ENCODE data around the gene DTWD2.
"Not testable (repeated sequence)": the region's sequence is repeated elsewhere in the genome, so short reads cannot be mapped to it uniquely, and the experiment has no call there.

DTWD2 gene

DNA sequence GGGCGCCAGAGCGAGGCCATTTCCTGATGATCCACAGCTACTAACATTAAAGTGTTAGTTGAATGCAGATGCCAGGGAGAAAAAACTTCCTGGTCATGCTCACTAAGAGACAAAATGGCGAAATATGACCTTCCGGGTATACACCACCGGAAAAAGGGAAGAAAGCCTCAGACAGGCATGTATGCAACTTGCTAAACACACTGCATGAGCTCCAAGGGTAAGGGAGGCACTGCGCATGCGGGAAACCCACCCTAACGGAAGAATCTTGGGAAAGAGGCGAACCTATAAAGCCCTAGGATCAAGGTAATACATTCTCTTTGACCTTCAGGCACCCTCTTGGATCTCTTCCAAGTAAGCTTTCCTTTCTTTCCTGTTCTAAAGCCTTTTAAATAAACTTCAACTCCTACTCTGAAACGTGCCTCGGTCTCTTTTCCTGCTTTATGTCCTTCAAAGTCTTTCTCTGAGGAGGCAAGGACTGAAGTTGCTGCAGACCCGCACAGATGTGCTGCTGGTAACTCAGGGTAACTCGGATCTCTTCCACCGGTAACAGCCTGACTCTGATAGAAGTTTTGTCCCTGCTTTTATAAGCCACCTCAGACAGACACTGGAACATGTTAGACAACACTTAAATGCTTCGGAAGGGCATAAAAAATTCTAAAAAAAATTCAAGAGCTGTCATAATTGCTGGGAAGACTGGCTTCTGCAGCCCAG, 64.9 kb downstream of the DTWD2 start:
- Histone ChIP-seq H3K27ac (ENCODE audit: low read depth, low read length) (no peak overlapping the region), H3K36me3 (ENCODE audit: control insufficient read depth in 5 of 5, insufficient read depth in 5 of 5, low read length in 5 of 5) (peaks cover 0 to 6% (median 0%) of the 10 kb centered on the region in 5 donors), H3K27me3 (ENCODE audit: control insufficient read depth in 5 of 5, insufficient read depth in 4 of 5, low read length in 5 of 5) (no peaks in the 10 kb centered on the region), H3K9me3 (ENCODE audit: control insufficient read depth in 5 of 5, low read length in 5 of 5) (no peaks in the 10 kb centered on the region), H3K4me1 (ENCODE audit: control insufficient read depth in 5 of 5, insufficient read depth in 5 of 5, low read length in 5 of 5) (no peaks in the 10 kb centered on the region), H3K9ac (ENCODE audit: low read length in 5 of 5) (no peak overlapping the region), H3K4me3 (ENCODE audit: low read depth in 1 of 5, low read length in 5 of 5) (no peak overlapping the region)

DNA sequence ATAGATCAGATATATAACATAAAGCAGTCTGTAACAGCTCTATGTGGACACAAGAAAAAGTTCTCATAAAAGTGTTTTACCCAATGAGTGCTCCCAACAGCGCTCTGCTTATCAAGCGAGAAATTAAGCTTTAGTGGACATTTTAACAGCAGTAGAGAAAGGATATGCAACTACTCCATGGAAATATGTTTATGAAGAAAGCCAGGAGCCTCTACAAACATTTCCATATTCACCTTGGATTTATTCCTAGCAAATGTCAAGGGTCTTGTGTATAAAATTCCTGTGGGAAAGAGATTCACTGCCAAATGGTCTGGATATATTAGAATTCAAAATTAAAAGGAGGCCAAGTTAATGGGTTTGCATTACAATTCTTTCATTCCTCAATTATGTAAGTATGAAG, 66.5 kb downstream of the DTWD2 start:
- peaks cover 0 to 6% (median 0%) of the 10 kb centered on the region in 5 donors for H3K36me3 ChIP-seq (ENCODE audit: control insufficient read depth in 5 of 5, insufficient read depth in 5 of 5, low read length in 5 of 5)
- no peaks in the 10 kb centered on the region for H3K27me3 ChIP-seq (ENCODE audit: control insufficient read depth in 5 of 5, insufficient read depth in 4 of 5, low read length in 5 of 5)
- H3K4me3 ChIP-seq (ENCODE audit: low read depth in 1 of 5, low read length in 5 of 5), result no peak overlapping the region

DNA sequence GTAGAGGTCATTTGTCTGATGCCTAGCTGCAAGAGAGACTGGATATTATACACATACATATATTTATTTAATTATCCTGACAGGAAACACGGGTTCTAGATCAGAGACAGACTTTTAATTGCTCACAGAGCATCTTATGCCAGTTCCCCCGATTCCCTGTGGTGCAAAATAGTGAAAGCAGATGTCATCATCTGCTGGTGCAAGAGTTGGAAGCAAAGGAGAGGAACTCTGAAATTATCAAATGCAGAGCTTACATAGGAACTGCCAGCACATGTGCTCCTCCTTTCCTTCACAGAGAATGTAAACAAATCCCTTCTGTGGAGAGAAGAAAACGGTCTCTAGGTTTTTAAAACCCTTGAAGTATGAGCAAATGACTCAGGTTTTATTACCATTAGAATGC, 69.3 kb downstream of the DTWD2 start:
- Histone ChIP-seq H3K27ac (ENCODE audit: low read depth, low read length) (no peak overlapping the region), H3K27me3 (ENCODE audit: control insufficient read depth in 5 of 5, insufficient read depth in 4 of 5, low read length in 5 of 5) (no peaks in the 10 kb centered on the region), H3K4me1 (ENCODE audit: control insufficient read depth in 5 of 5, insufficient read depth in 5 of 5, low read length in 5 of 5) (peaks cover 0 to 3% (median 0%) of the 10 kb centered on the region in 5 donors), H3K36me3 (ENCODE audit: control insufficient read depth in 5 of 5, insufficient read depth in 5 of 5, low read length in 5 of 5) (peaks cover 0 to 5% (median 0%) of the 10 kb centered on the region in 5 donors), H3K9ac (ENCODE audit: low read length in 5 of 5) (no peak overlapping the region), H3K4me3 (ENCODE audit: low read depth in 1 of 5, low read length in 5 of 5) (no peak overlapping the region), H3K9me3 (ENCODE audit: control insufficient read depth in 5 of 5, low read length in 5 of 5) (no peaks in the 10 kb centered on the region)

More for the DNA sequence above, 66.5 kb downstream of the DTWD2 start:
- Histone ChIP-seq H3K9me3 (ENCODE audit: control insufficient read depth in 5 of 5, low read length in 5 of 5) (no peaks in the 10 kb centered on the region), H3K27ac (ENCODE audit: low read depth, low read length) (no peak overlapping the region), H3K4me1 (ENCODE audit: control insufficient read depth in 5 of 5, insufficient read depth in 5 of 5, low read length in 5 of 5) (no peaks in the 10 kb centered on the region), H3K9ac (ENCODE audit: low read length in 5 of 5) (no peak overlapping the region)

DNA sequence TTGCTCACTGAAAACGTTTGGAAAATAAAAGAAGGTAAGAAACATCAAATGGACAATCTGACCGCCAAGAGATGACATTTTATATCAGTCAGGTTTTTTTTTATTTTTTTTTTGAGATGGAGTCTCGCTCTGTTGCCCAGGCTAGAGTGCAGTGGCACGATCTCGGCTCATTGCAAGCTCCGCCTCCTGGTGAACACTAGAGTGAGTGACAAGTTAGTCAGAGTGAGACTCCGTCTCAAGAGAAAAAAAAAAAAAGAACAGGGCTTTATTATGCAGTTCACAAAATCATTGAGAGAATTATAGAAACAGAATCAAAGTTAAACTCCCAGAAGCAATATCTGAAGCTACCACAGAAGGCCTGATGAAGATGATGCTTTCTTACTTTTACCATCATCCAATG, 70.1 kb downstream of the DTWD2 start:
- Histone ChIP-seq H3K4me1 (ENCODE audit: control insufficient read depth in 5 of 5, insufficient read depth in 5 of 5, low read length in 5 of 5) (peaks cover 0 to 3% (median 0%) of the 10 kb centered on the region in 5 donors), H3K9me3 (ENCODE audit: control insufficient read depth in 5 of 5, low read length in 5 of 5) (no peaks in the 10 kb centered on the region), H3K9ac (ENCODE audit: low read length in 5 of 5) (no peak overlapping the region), H3K36me3 (ENCODE audit: control insufficient read depth in 5 of 5, insufficient read depth in 5 of 5, low read length in 5 of 5) (peaks cover 0 to 5% (median 0%) of the 10 kb centered on the region in 5 donors), H3K4me3 (ENCODE audit: low read depth in 1 of 5, low read length in 5 of 5) (no peak overlapping the region), H3K27ac (ENCODE audit: low read depth, low read length) (no peak overlapping the region), H3K27me3 (ENCODE audit: control insufficient read depth in 5 of 5, insufficient read depth in 4 of 5, low read length in 5 of 5) (no peaks in the 10 kb centered on the region)

DNA sequence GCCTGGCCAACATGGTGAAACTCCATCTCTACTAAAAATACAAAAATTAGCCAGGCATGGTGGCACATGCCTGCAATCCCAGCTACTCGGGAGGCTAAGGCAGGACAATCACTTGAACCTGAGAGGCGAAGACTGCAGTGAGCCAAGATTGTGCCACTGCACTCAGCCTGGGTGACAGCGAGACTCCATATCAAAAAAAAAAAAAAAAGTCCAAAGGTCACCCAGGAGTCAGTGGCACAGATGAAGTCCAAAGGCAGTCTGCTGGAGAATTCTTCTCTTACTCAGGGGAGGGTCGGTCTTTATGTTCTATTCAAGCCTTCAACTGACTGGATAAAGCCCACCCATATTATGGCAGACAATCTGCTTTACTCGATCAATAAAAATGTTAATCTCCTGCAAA, 80.8 kb downstream of the DTWD2 start:
- not testable (repeated sequence) for H3K4me3 ChIP-seq (ENCODE audit: low read depth in 1 of 5, low read length in 5 of 5); H3K9me3 ChIP-seq (ENCODE audit: control insufficient read depth in 5 of 5, low read length in 5 of 5); H3K4me1 ChIP-seq (ENCODE audit: control insufficient read depth in 5 of 5, insufficient read depth in 5 of 5, low read length in 5 of 5); H3K27me3 ChIP-seq (ENCODE audit: control insufficient read depth in 5 of 5, insufficient read depth in 4 of 5, low read length in 5 of 5); H3K9ac ChIP-seq (ENCODE audit: low read length in 5 of 5); H3K27ac ChIP-seq (ENCODE audit: low read depth, low read length); H3K36me3 ChIP-seq (ENCODE audit: control insufficient read depth in 5 of 5, insufficient read depth in 5 of 5, low read length in 5 of 5)

DNA sequence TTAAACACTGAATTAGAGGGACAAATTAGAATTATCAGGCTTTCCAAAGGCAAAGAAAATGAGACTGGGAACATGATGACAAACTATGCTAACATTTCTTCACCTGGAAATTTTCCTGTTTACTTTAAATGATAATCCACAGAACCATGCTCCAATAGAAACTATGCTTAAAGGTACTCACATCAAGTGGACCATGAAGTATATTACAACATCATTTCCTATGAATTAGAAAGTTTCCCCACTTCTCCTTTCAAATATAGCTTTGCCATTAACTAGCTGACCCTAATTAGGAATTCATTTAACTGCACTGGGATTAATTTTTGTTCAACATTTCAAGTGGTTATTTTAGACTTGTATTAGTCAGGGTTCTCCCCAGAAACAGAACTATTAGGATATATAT, 81.4 kb downstream of the DTWD2 start:
- no peak overlapping the region for H3K9ac ChIP-seq (ENCODE audit: low read length in 5 of 5)
- H3K27ac ChIP-seq (ENCODE audit: low read depth, low read length), result no peak overlapping the region
- no peaks in the 10 kb centered on the region for H3K9me3 ChIP-seq (ENCODE audit: control insufficient read depth in 5 of 5, low read length in 5 of 5)
- no peaks in the 10 kb centered on the region for H3K4me1 ChIP-seq (ENCODE audit: control insufficient read depth in 5 of 5, insufficient read depth in 5 of 5, low read length in 5 of 5)
- no peaks in the 10 kb centered on the region for H3K27me3 ChIP-seq (ENCODE audit: control insufficient read depth in 5 of 5, insufficient read depth in 4 of 5, low read length in 5 of 5)
- H3K36me3 ChIP-seq (ENCODE audit: control insufficient read depth in 5 of 5, insufficient read depth in 5 of 5, low read length in 5 of 5), result peaks cover 0 to 2% (median 0%) of the 10 kb centered on the region in 5 donors
- no peak overlapping the region for H3K4me3 ChIP-seq (ENCODE audit: low read depth in 1 of 5, low read length in 5 of 5)

DNA sequence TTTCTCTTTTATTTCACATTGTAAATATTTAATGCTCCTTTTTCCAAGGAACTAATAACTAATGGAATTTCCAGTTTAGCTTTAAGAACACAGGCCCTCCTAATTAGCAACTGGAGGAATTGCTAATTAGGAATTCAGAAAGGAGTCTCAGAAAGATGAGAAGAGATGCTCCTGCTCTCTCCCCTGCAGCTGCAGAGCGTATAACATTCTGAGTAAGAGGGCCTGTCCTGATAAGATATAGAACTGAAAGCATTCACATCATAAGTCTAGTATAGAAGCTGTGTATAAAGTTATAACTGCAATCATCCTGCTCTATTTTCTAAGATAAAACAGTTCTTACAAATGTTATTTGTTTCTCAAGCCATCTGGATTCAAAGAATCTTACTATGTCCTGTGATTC, 83.2 kb downstream of the DTWD2 start:
- H3K9me3 ChIP-seq (ENCODE audit: control insufficient read depth in 5 of 5, low read length in 5 of 5), result no peaks in the 10 kb centered on the region
- H3K9ac ChIP-seq (ENCODE audit: low read length in 5 of 5), result no peak overlapping the region
- no peak overlapping the region for H3K4me3 ChIP-seq (ENCODE audit: low read depth in 1 of 5, low read length in 5 of 5)
- H3K27ac ChIP-seq (ENCODE audit: low read depth, low read length), result no peak overlapping the region
- no peaks in the 10 kb centered on the region for H3K27me3 ChIP-seq (ENCODE audit: control insufficient read depth in 5 of 5, insufficient read depth in 4 of 5, low read length in 5 of 5)
- H3K4me1 ChIP-seq (ENCODE audit: control insufficient read depth in 5 of 5, insufficient read depth in 5 of 5, low read length in 5 of 5), result no peaks in the 10 kb centered on the region
- no peaks in the 10 kb centered on the region for H3K36me3 ChIP-seq (ENCODE audit: control insufficient read depth in 5 of 5, insufficient read depth in 5 of 5, low read length in 5 of 5)

DNA sequence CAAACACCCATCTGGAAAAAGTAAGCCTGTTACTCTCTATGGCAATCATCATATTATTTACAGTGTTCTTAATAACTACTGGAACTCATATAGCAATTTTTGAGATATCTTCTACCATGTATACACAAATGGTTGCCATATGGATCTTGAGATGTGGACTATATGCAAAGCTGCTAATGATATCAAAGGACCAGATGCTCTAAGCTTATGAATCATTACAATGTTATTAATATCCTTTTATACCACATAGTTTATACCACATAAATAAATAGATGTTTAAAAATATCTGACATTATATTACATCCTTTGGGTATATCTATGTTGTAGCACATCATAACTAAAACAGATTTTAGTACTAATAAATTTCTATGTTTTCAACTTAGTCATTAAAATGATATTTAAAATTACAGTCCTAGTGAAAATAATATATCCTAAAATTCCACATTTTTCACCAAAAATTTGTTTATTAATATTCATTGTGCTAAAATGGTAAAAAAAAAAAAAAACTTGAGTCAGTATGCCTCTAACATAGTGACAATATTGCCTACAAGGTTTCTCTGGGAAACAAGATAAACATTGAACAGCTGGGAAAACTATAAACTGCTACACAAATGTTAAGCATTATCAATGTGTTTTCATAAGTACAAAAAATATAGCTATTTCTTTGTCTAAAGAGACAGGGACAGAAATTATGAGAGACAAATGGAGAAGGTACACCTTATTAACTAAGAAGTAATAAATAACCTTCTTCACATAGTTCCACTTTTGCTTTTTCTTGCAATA, 85.5 kb downstream of the DTWD2 start:
- Histone ChIP-seq H3K4me3 (ENCODE audit: low read depth in 1 of 5, low read length in 5 of 5) (no peak overlapping the region), H3K4me1 (ENCODE audit: control insufficient read depth in 5 of 5, insufficient read depth in 5 of 5, low read length in 5 of 5) (no peaks in the 10 kb centered on the region), H3K27ac (ENCODE audit: low read depth, low read length) (no peak overlapping the region), H3K9me3 (ENCODE audit: control insufficient read depth in 5 of 5, low read length in 5 of 5) (no peaks in the 10 kb centered on the region), H3K9ac (ENCODE audit: low read length in 5 of 5) (no peak overlapping the region), H3K27me3 (ENCODE audit: control insufficient read depth in 5 of 5, insufficient read depth in 4 of 5, low read length in 5 of 5) (no peaks in the 10 kb centered on the region), H3K36me3 (ENCODE audit: control insufficient read depth in 5 of 5, insufficient read depth in 5 of 5, low read length in 5 of 5) (no peaks in the 10 kb centered on the region)

DNA sequence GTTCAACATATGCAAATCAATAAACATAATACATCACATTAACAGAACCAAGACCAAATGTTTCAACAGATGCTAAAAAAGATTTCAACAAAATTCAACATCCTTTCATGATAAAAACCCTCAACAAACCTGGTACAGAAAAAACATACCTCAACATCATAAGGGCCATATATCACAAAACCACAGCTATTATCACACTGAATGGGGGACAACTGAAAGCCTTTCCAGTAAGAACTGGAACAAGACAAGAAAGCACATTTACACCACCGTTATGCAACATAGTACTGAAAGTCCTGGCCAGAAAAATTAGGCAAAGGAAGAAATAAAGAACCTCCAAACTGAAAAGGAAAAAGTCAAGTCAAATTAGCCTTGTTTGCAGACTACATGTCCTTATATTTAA, 93.6 kb downstream of the DTWD2 start:
- Histone ChIP-seq H3K27ac (ENCODE audit: low read depth, low read length) (no peak overlapping the region), H3K4me3 (ENCODE audit: low read depth in 1 of 5, low read length in 5 of 5) (no peak overlapping the region), H3K36me3 (ENCODE audit: control insufficient read depth in 5 of 5, insufficient read depth in 5 of 5, low read length in 5 of 5) (peaks cover 0 to 4% (median 0%) of the 10 kb centered on the region in 5 donors), H3K27me3 (ENCODE audit: control insufficient read depth in 5 of 5, insufficient read depth in 4 of 5, low read length in 5 of 5) (no peaks in the 10 kb centered on the region), H3K4me1 (ENCODE audit: control insufficient read depth in 5 of 5, insufficient read depth in 5 of 5, low read length in 5 of 5) (no peaks in the 10 kb centered on the region), H3K9ac (ENCODE audit: low read length in 5 of 5) (no peak overlapping the region), H3K9me3 (ENCODE audit: control insufficient read depth in 5 of 5, low read length in 5 of 5) (no peaks in the 10 kb centered on the region)

DNA sequence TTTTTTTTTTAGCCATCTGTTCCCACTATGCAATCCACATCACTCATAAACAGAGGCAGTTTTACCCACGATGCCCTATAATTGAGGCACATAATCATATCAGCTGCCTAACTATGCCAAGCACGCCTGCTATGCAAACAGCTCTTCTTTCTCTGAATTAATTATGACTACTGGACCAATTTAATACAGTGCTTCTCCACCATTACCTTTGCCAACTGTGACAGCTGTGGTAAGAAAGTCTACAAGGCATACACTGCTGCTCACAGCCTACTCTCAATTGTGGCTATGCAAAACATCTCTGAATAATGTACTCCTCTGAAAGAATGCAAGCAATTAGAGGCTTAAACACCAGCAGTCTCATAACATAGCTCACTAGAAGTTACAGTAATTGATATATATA, 97.1 kb downstream of the DTWD2 start:
- no peaks in the 10 kb centered on the region for H3K27me3 ChIP-seq (ENCODE audit: control insufficient read depth in 5 of 5, insufficient read depth in 4 of 5, low read length in 5 of 5)
- no peak overlapping the region for H3K9ac ChIP-seq (ENCODE audit: low read length in 5 of 5)
- no peak overlapping the region for H3K27ac ChIP-seq (ENCODE audit: low read depth, low read length)

More for the DNA sequence above, 97.1 kb downstream of the DTWD2 start:
- H3K36me3 ChIP-seq (ENCODE audit: control insufficient read depth in 5 of 5, insufficient read depth in 5 of 5, low read length in 5 of 5), result no peaks in the 10 kb centered on the region
- H3K9me3 ChIP-seq (ENCODE audit: control insufficient read depth in 5 of 5, low read length in 5 of 5), result no peaks in the 10 kb centered on the region
- no peaks in the 10 kb centered on the region for H3K4me1 ChIP-seq (ENCODE audit: control insufficient read depth in 5 of 5, insufficient read depth in 5 of 5, low read length in 5 of 5)
- H3K4me3 ChIP-seq (ENCODE audit: low read depth in 1 of 5, low read length in 5 of 5), result no peak overlapping the region

Measured in subcutaneous abdominal adipose tissue (tissue), 5 donors.